ENCODE data around the gene SPATA6L.

SPATA6L gene

GRCh38 chr9:4581035-4581760, 85.1 kb downstream of the SPATA6L start:
- H3K27ac ChIP-seq = no peak overlapping the region
- no peaks in the 10 kb centered on the region for H3K9me3 ChIP-seq
- no peak overlapping the region for H3K4me3 ChIP-seq
- no peaks in the 10 kb centered on the region for H3K27me3 ChIP-seq
- H4K20me1 ChIP-seq = no peaks in the 10 kb centered on the region
- no peak overlapping the region for H3K9ac ChIP-seq
- no peaks in the 10 kb centered on the region for H3K4me1 ChIP-seq
- no peaks in the 10 kb centered on the region for H3K36me3 ChIP-seq
- no peak overlapping the region for H3K4me2 ChIP-seq
- no peak for TF ChIP-seq Cebpa-rat (IDR thresholded peaks at IDR 0.05)

GRCh38 chr9:4579001-4579400, 87.3 kb downstream of the SPATA6L start:
- no peak overlapping the region for H3K4me3 ChIP-seq
- no peaks in the 10 kb centered on the region for H4K20me1 ChIP-seq
- no peak overlapping the region for H3K4me2 ChIP-seq
- no peaks in the 10 kb centered on the region for H3K4me1 ChIP-seq
- no peak for TF ChIP-seq Cebpa-rat (IDR thresholded peaks at IDR 0.05)
- H3K36me3 ChIP-seq = no peaks in the 10 kb centered on the region
- no peaks in the 10 kb centered on the region for H3K9me3 ChIP-seq
- H3K27ac ChIP-seq = no peak overlapping the region
- no peak overlapping the region for H3K9ac ChIP-seq
- H3K27me3 ChIP-seq = no peaks in the 10 kb centered on the region; the same call in 1 of the 2 replicates

- H3K4me2 ChIP-seq = no peak overlapping the region
- no peak for TF ChIP-seq Cebpa-rat (IDR thresholded peaks at IDR 0.05)
- H3K9ac ChIP-seq = no peak overlapping the region
- H3K4me1 ChIP-seq = no peaks in the 10 kb centered on the region
- no peaks in the 10 kb centered on the region for H3K9me3 ChIP-seq
- H3K4me3 ChIP-seq = no peak overlapping the region
- no peaks in the 10 kb centered on the region for H3K36me3 ChIP-seq
- no peak overlapping the region for H3K27ac ChIP-seq
- no peaks in the 10 kb centered on the region; the same call in 1 of the 2 replicates for H3K27me3 ChIP-seq
- no peaks in the 10 kb centered on the region for H4K20me1 ChIP-seq
These were observed 89.8 kb downstream of the SPATA6L start for GRCh38 chr9:4576448-4576847.

GRCh38 chr9:4575997-4576396, 90.3 kb downstream of the SPATA6L start:
- Histone ChIP-seq H3K9ac (no peak overlapping the region), H3K4me1 (no peaks in the 10 kb centered on the region), H3K4me3 (no peak overlapping the region), H3K4me2 (no peak overlapping the region), H3K27me3 (no peaks in the 10 kb centered on the region; the same call in 1 of the 2 replicates), H3K9me3 (no peaks in the 10 kb centered on the region), H3K27ac (no peak overlapping the region), H4K20me1 (no peaks in the 10 kb centered on the region), H3K36me3 (no peaks in the 10 kb centered on the region)
- TF ChIP-seq Cebpa-rat (IDR thresholded peaks at IDR 0.05) = no peak

GRCh38 chr9:4574657-4575243, 91.5 kb downstream of the SPATA6L start:
- Histone ChIP-seq H3K27ac (no peak overlapping the region), H3K4me2 (no peak overlapping the region), H3K4me3 (no peak overlapping the region), H3K9me3 (no peaks in the 10 kb centered on the region), H3K4me1 (no peaks in the 10 kb centered on the region), H3K9ac (no peak overlapping the region), H3K36me3 (no peaks in the 10 kb centered on the region), H4K20me1 (no peaks in the 10 kb centered on the region; the same call in 1 of the 2 replicates), H3K27me3 (peaks cover 3% of the 10 kb centered on the region)
- no peak for TF ChIP-seq Cebpa-rat (IDR thresholded peaks at IDR 0.05)

GRCh38 chr9:4573634-4574389, 92.5 kb downstream of the SPATA6L start:
- Histone ChIP-seq H3K9me3 (no peaks in the 10 kb centered on the region), H3K27ac (no peak overlapping the region), H3K9ac (no peak overlapping the region), H3K4me2 (no peak overlapping the region), H3K4me3 (no peak overlapping the region), H4K20me1 (peaks cover 3% of the 10 kb centered on the region; the same call in 1 of the 2 replicates), H3K36me3 (no peaks in the 10 kb centered on the region), H3K27me3 (peaks cover 9% of the 10 kb centered on the region), H3K4me1 (no peaks in the 10 kb centered on the region)
- TF ChIP-seq Cebpa-rat (IDR thresholded peaks at IDR 0.05) = no peak

- H3K27ac ChIP-seq = no peak overlapping the region
- H3K9me3 ChIP-seq = no peaks in the 10 kb centered on the region
- H3K4me1 ChIP-seq = no peaks in the 10 kb centered on the region
- peaks cover 15% of the 10 kb centered on the region for H3K27me3 ChIP-seq
- H3K9ac ChIP-seq = no peak overlapping the region
- peaks cover 7% of the 10 kb centered on the region; the same call in 1 of the 2 replicates for H4K20me1 ChIP-seq
- no peak overlapping the region for H3K4me2 ChIP-seq
- TF ChIP-seq Cebpa-rat (IDR thresholded peaks at IDR 0.05) = no peak
- H3K36me3 ChIP-seq = no peaks in the 10 kb centered on the region
- H3K4me3 ChIP-seq = no peak overlapping the region
These were observed 93.1 kb downstream of the SPATA6L start for GRCh38 chr9:4573176-4573575.

- Histone ChIP-seq H3K36me3 (no peaks in the 10 kb centered on the region), H3K9ac (no peak overlapping the region), H3K4me3 (no peak overlapping the region), H3K27ac (no peak overlapping the region), H3K9me3 (no peaks in the 10 kb centered on the region), H3K4me2 (no peak overlapping the region), H3K4me1 (peaks cover 7% of the 10 kb centered on the region), H4K20me1 (peaks cover 7% of the 10 kb centered on the region; the same call in 1 of the 2 replicates), H3K27me3 (peaks cover 24% of the 10 kb centered on the region)
- no peak for TF ChIP-seq Cebpa-rat (IDR thresholded peaks at IDR 0.05)
These were observed 94.0 kb downstream of the SPATA6L start for GRCh38 chr9:4572184-4572826.

- Histone ChIP-seq H3K4me3 (no peak overlapping the region), H3K4me1 (peaks cover 13% of the 10 kb centered on the region), H3K27me3 (peaks cover 56% of the 10 kb centered on the region), H3K27ac (no peak overlapping the region), H3K9ac (no peak overlapping the region), H3K9me3 (peaks cover 10% of the 10 kb centered on the region), H3K4me2 (no peak overlapping the region), H3K36me3 (no peaks in the 10 kb centered on the region), H4K20me1 (peaks cover 9% of the 10 kb centered on the region; the same call in 1 of the 2 replicates)
- TF ChIP-seq Cebpa-rat (IDR thresholded peaks at IDR 0.05) = no peak
These were observed 97.2 kb downstream of the SPATA6L start for GRCh38 chr9:4569101-4569500.
